Raji (cell line): ENCODE data around the gene DLGAP3.

ENCODE experiments used
- POLR2A ChIP-seq: IDR thresholded peaks from 2 replicates; pipeline ENCODE4 v1.6.1; 2011; ENCODE audit warnings: low read depth, low read length, control low read depth; ENCODE audit not compliant: insufficient read depth

Gene DLGAP3, protein sequence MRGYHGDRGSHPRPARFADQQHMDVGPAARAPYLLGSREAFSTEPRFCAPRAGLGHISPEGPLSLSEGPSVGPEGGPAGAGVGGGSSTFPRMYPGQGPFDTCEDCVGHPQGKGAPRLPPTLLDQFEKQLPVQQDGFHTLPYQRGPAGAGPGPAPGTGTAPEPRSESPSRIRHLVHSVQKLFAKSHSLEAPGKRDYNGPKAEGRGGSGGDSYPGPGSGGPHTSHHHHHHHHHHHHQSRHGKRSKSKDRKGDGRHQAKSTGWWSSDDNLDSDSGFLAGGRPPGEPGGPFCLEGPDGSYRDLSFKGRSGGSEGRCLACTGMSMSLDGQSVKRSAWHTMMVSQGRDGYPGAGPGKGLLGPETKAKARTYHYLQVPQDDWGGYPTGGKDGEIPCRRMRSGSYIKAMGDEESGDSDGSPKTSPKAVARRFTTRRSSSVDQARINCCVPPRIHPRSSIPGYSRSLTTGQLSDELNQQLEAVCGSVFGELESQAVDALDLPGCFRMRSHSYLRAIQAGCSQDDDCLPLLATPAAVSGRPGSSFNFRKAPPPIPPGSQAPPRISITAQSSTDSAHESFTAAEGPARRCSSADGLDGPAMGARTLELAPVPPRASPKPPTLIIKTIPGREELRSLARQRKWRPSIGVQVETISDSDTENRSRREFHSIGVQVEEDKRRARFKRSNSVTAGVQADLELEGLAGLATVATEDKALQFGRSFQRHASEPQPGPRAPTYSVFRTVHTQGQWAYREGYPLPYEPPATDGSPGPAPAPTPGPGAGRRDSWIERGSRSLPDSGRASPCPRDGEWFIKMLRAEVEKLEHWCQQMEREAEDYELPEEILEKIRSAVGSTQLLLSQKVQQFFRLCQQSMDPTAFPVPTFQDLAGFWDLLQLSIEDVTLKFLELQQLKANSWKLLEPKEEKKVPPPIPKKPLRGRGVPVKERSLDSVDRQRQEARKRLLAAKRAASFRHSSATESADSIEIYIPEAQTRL

DNA sequence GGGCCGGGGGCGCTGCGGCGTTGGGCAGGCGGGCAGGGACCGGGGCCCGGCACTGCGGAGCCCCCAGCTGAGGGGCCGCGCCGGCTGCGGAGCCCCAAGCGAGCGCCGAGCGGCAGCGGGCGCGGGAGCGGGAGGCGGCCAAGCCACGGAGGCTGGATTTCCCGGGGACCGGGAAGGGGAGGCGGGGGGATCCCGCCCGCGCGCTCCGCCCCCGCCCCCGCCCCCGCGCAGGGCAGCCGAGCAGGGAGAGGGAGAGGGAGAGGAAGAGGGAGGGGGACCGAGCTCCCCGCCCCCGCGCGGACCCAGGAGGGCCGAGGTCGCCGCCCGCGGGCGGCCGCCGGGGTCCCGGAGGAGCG is at the start of gene DLGAP3:
Gene DLGAP3 (minus strand): TSS at position 154 of the 356 bp plus-strand sequence. CDS start 24,267 bp downstream, outside the sequence.
- TF ChIP-seq POLR2A, result no peak

DNA sequence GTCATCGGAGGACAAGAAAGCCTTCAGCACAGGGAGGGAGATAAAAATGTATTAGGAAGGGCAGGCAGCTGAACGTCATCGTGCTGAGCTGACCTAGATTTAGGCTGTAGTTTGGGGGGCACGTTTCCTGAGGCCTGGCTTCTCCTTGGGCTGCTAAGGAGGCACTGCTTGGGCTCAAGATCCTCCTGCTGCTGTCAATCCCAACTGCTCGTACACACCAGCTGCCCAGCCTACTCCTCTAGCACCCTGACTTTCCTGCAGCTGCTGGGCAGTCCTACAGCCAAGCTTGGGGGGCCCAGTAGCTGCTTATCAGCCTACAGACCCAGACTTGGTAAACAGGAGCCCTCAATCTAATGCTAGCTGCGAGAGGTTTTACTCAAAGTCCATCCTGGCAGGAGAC is 49.5 kb upstream of the DLGAP3 start:
- TF ChIP-seq POLR2A, result no peak

DNA sequence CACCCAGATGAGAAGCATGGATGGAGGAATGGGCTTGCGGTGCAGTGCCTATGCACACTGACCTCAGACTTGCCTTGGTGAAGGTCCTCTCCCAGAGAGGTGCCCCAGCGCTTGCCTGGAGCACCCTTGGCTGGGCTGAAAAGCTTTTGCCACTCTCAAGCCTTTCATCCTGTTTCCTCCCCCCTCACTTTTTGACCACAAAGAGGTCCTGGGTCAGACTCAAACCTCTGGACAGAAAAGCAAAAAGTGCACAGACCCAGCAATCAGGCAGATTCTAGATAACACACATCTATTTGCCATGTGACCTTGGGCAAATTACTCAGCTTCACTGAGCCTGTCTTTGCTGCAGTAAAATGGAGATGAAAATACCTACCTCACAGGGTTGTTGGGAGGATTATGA is 48.4 kb upstream of the DLGAP3 start:
- no peak for TF ChIP-seq POLR2A

DNA sequence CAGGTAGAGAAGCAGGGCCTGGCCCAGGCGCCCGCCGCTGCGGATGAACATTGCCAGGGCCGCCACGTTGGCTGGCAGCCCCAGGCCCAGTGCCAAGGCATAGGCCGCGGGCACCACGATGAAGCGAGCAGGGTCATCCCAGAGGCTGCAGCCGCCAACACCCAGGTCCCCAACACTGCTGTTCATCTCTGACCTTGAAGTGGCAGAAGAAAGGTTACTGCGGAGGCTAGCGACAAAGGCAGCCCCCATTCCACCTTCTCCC is 47.7 kb upstream of the DLGAP3 start:
- no peak for TF ChIP-seq POLR2A

DNA sequence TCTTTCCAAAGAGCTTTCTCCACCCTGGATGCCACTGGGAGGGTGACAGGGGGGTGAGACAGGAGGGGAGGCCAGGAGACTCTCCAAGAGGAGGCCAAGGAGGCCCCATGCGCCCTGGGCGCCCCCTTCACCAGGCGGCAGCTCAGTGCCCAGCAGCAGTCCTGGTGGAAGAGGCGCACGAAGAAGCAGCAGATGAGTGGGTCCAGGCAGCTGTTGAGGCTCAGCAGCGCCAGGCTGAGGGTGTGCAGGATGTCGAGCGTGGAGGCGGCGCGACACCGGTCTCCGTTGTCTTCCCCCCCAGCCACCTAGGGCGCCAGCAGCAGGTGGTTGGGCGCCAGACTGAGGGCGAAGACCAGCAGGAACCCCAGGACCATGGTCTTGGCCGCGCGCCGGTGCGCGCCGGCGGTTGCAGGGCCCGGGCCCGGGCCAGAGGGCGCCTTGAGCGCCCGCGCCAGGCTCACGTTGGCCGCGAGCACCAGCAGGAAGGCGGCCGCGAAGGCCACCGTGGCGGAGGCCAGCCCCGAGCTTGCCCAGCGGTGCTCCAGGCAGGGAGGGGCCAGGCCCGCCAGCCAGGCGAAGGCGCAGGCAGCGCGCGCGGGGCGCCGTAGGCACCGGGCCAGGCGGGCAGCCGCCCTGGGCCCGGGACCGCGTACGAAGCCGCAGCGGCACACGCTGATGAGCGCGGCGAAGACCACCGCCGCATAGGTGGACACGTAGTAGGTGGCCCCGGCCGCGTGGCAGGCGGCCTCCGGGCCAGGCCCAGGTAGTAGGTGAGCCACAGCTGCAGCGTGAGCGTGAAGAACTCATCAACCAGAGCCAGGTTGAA is 47.1 kb upstream of the DLGAP3 start:
- no peak for TF ChIP-seq POLR2A

DNA sequence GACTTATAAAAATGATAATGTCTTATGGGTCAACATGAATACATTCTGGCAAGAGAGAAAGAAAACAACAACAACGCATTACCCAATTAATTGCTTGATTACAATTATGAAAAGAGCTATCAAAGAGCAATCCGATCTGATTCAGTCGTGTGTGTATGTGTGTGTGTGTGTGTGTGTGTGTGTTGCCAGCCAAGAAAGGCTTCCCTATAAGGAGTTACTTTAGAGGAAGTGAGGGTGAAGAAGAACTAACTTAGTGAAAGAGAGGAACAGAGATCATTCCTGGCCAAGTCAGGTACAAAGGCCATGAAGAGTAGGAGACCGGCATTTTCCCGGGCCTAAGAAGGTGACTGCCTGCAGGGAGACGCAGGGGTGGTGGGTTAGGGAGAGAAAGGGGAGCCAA is 46.3 kb upstream of the DLGAP3 start:
- TF ChIP-seq POLR2A, result no peak

DNA sequence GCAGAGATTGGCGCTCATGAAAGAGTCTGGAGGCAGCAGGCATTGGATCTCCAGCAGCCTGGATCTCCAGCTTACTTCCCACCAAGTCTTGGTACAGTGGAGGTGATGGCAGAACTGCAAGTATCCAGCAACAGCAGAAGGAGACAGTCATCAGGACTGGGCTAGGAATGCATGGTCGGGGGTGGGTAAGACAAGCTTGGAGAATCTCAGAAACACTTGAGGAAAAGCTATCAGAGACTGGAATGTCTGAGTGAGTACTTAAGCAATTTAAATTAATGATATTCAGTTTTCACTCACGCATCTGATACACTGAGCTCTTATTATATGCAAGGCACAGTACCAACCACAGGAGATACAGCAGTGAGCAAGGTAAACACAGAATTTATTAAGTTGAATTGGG is 45.9 kb upstream of the DLGAP3 start:
- no peak for TF ChIP-seq POLR2A

DNA sequence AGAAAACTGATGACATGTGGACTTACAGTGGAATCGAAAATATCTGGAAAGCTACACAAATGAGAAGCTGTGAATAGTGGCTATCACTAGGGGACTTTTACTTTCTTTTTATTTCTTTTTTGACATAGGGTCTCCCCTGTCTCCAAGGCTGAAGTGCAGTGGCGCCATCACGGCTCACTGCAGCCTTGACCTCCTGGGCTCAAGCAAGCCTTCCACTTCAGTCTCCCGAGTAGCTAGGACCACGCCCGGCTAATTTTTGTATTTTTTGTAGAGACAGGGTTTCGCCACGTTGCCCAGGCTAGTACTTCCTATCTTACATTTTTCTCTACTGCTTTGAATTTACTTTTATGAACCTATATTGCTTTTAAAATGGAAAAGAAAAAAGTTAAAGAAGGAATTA is 45.2 kb upstream of the DLGAP3 start:
- no peak for TF ChIP-seq POLR2A

DNA sequence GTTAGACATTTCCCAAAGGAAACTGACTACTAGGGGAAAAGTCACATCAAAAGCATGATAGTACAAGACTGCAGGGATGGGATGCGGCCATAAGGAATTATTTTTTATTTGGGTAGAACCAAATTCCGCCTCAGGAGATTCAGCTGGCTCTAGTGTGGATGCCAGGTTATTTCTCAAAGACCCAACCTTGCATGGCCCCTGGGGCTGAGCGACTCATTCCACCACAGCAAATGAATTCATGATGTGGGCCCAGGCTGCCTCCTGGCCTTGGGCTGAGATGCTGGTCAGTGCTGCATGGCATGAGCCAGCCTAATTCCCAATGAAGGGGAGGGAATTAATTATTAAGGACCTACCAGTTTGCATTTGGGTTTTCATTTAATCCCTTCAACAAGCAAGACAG is 43.9 kb upstream of the DLGAP3 start:
- no peak for TF ChIP-seq POLR2A

DNA sequence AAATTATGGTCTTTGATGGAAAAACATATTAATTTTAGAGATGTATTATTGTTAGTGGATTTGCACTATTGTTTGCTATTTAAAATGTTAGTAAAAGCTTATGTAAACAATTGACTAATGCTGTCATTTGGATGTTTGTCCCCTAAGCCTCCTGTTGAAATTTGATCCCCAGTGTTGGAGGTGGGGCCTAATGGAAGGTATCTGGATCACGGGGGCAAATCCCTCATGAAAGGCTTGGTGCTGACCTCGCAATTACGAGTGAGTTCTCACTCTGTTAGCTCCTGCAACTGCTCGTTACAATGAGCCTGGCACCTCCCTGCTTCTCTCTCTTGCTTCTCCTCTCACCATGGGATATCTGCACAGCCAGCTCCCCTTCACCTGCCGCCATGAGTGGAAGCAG is 41.4 kb upstream of the DLGAP3 start:
- TF ChIP-seq POLR2A, result no peak

DNA sequence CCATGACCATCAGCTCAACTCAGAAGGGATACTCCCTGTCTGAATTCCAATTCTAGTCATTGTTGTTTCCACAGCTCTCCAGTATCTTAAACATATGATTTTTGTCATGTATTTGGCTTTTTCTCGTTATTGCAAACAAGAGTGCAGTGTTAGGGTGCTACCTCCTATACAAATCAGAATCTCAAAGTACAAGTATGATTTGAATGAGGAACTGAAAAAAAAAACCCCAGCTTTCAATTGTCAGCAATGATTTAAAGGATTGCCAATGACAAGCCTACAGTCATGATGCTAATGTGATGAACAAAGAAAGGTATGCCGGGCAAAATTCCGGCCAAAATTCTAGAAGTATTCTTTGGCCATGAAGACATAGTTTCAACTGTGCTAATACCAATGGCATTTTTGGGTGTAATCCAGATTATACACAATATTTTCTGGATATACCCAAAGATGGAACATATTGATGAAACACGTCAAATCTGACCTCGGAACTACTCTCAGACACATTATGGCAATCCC is 40.8 kb upstream of the DLGAP3 start:
- TF ChIP-seq POLR2A, result no peak

DNA sequence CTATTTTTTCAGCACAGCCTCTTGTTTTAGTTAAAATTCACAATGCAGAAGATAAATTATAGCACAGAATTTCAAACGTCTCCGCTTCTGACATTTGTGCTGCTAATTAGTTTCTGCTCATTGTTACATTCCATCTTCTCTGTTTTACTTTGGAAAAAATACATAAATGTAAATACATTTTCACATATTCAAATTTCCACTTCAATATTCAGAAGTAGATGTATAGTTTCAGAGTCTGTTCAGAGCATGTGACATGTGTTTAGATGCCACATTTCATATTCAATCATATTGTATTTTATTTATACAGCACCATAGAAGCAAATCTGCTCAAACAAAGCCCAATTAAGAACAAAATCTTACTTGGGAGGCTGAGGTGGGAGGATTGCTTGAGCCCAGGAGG is 36.1 kb upstream of the DLGAP3 start:
- no peak for TF ChIP-seq POLR2A

DNA sequence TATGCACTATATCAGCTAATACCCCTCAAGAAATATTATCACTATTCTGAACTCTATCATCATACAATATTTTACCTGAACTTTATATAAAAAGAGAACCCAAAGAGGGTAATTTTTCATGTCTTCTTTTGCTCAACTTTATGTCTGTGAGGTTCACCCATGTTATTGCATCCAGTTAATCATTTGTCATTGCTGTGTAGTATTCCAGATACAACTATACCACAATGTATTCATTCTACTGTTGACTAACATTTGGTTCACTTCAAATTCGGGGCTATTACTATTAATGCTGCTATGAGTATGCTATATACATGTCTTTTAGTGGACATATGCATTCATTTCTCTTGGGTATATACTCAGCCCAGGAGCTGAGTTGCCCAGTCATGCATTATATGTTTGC is 21.0 kb upstream of the DLGAP3 start:
- no peak for TF ChIP-seq POLR2A

DNA sequence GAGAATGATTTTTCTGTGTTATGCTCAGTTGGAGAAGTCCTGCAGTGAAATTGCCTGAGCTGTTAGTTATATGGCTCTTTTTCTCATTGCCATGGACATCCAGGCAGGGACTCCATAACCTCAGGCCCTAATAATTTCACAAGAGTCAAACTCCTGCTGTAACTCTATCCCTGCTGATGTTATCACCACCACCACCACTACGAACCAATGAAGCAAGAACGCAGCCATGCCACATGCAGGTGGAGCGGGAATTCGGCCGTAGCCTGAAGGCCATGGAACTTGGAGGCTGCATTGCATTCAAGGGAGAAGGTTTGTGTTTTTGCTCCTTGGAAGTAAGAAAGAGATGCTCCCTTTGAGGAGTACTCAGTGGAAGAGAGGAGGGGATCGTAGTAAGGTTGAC is 16.8 kb upstream of the DLGAP3 start:
- TF ChIP-seq POLR2A, result no peak

DNA sequence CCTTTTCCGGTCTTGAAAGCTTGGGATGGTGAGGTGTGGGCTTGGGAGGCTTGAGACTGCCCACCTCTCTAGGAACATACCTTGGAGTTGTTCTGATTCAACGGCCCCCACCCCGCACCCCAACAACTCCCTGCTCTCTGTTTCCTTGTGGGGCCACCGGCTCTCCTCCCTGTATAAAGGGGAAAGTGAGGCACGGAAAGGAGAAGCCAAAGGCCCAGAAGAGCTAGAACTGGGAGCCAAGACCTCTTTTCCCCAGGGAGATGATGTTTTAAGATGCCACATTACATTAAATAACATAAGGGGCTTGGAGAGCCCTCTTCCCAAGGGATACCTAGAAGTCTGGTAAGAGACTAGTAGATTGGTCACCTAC is 1.2 kb upstream of the DLGAP3 start:
- no peak for TF ChIP-seq POLR2A
